GM18951 (cell line): Measurements from ENCODE around the gene SLC16A1.

Source experiments
- POLR2A ChIP-seq: IDR thresholded peaks from 4 replicates; pipeline ENCODE4 v1.6.1; 2011; ENCODE audit warnings: mild to moderate bottlenecking; ENCODE audit not compliant: insufficient read length, insufficient read depth; ENCODE audit errors: extremely low read depth
- in situ Hi-C: fragments of 300-500 bp; cut with MboI; formaldehyde crosslinking; loops from one replicate; pipeline ENCODE4 v1.12.0; 2022; ENCODE audit warnings: low sequenced_read_pairs, mixed read lengths, inconsistent platforms; ENCODE audit not compliant: unreplicated experiment

Gene SLC16A1

GRCh38 chr1:112956544-112957132, 642 bp upstream of the SLC16A1 start:
- in situ Hi-C loops, result no loop called here
- no peak for TF ChIP-seq POLR2A

- no peak for TF ChIP-seq POLR2A
- in situ Hi-C loops, result no loop called here
Observed at GRCh38 chr1:112954945-112955772, 837 bp downstream of the SLC16A1 start.

GRCh38 chr1:112954017-112954650, 1.9 kb downstream of the SLC16A1 start:
- in situ Hi-C loops, result no loop called here
- TF ChIP-seq POLR2A, result no peak

- in situ Hi-C loops, result no loop called here
Observed at GRCh38 chr1:112950426-112950825, 5.6 kb downstream of the SLC16A1 start.

GRCh38 chr1:112946683-112947082, 9.3 kb downstream of the SLC16A1 start:
- no peak for TF ChIP-seq POLR2A
- in situ Hi-C loops, result no loop called here

More at GRCh38 chr1:112950426-112950825, 5.6 kb downstream of the SLC16A1 start:
- no peak for TF ChIP-seq POLR2A

DNA sequence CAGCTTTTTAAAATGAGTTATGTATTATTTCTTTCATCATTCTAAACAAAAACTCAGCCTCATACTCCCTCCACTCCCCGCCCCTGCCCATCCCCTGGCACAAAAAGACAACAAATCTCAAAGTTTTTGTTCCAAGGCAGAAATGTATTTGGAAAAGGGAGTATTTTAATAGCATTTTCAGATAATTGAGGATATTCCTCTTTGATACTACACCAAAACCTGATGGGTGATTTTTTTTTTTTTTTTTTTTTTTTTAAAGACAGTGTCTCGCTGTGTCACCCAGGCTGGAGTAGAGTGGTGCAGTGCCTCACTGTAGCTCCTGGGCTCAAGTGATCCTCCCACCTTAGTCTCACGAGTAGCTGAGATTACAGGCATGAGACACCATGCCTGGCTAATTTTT, 16.2 kb downstream of the SLC16A1 start:
- TF ChIP-seq POLR2A, result no peak
- in situ Hi-C loops, result no loop called here

GRCh38 chr1:112938210-112938609, 17.8 kb downstream of the SLC16A1 start:
- no peak for TF ChIP-seq POLR2A
- in situ Hi-C loops, result no loop called here

DNA sequence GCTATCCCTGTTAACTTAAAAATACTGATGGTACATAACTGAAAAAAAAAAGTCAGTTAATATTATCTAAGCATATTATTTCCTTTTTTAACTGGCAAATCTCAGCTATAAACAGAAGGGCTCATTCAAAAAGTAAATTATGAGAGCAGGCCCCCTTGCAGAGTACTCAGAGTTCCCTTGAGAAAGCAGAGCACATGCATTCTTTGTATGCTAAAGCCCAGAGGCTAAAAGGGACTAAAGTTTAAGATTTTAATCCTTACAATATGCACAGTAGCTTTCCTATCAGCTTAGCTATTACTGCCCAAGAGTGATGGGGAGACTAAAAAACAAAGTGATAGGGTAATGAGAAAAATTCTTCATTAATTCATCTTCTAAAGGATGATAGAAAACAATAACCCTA, 18.5 kb downstream of the SLC16A1 start:
- in situ Hi-C loops, result no loop called here
- no peak for TF ChIP-seq POLR2A

- no peak for TF ChIP-seq POLR2A
- in situ Hi-C loops, result no loop called here
Observed at GRCh38 chr1:112937070-112937469, 18.9 kb downstream of the SLC16A1 start.

DNA sequence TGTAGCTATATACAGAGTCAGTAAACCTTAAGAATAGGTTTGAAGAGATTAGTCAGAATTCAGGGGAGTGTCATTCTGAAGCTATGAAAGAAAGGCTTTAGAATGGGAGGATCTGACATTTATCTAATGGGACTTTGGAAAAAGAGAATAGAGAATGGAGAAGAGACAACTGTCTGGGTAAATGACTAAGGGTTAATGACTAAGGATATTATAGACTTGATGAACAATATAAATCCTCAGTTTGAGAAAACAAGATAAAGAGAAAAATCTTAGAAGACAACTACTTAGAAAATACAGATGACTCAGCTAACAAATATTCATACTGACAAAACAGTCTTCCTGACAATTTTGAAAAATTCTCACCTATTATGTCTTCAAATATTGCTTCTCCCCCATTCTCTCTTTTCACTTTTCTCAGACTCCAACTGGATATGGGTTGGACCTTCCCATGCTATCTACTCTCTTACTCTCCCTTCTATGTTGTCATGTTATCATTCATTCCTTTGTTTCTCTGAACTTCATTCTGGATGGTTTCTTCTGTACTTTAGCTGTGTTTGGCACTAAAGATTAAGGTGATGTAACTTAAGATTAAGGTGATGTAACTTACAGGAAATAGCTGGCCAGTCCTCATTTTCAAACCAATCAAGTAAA, 20.4 kb downstream of the SLC16A1 start:
- TF ChIP-seq POLR2A, result no peak
- in situ Hi-C loops, result no loop called here

DNA sequence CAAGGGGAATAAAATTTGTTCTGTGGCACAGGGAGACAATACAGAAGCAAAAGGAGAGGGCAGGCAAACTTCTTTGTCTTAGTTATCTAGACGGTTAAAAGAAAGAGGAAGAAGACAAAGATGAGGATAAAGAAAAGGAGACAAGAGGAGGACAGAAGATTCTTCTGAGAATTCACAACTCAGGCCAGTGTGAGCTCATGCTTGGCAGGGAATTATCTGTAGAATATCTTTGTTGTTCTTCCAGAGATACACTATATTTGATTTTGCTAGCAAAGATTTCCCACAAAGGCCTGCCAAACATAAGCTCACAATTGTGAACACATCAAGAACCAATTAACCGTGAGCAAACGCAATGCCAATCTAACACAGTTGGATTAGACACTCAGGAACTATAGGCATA, 21.4 kb downstream of the SLC16A1 start:
- TF ChIP-seq POLR2A, result no peak

DNA sequence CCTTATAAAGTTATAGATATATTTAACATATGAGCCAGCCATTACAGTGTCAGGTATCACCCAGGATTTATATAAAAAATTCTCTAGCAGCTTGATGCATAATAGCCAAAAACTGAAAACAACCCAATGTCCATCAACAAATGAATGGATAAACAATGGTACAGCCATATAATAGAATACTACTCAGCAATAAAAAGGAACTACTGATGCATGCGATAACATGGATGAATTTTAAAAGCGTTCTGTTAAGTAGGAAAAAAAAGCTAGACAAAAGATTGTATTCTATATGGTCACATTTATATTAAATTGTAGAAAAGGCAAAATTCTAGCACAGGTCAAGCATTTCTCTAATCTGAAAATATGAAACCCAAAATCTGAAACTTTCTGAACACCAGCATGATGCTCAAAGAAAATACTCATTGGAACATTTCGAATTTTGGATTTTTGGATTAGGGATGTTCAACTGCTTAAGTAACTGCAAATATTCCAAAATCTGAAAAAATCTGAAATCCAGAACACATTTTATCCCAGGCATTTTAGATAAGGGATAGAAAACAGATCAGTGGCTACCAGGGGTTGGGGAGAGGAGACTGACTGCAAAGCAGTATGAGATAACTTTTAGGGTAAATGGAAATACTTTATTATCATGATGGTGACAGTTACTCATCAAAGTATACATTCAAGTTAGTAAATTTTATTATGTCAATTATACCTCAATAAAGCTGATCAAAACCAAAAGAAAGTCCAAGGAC, 22.0 kb downstream of the SLC16A1 start:
- TF ChIP-seq POLR2A, result no peak
- in situ Hi-C loops, result no loop called here

More for the DNA sequence above, 21.4 kb downstream of the SLC16A1 start:
- in situ Hi-C loops, result no loop called here

GRCh38 chr1:112929979-112930378, 26.0 kb downstream of the SLC16A1 start:
- TF ChIP-seq POLR2A, result no peak
- in situ Hi-C loops, result no loop called here
